KMS-11 (cell line): ENCODE measurements around the gene SLC35F3.

ENCODE experiments used
- H2AFZ ChIP-seq: fragments of 200-600 bp; sonication (generic); 2 replicates; pipeline ENCODE4 v1.6.1; 2016; ENCODE audit warnings: antibody characterized with exemption, mixed run types, low read depth
- H3K27ac ChIP-seq: fragments of 200-600 bp; sonication (generic); 2 replicates; pipeline ENCODE4 v1.6.1; 2016; ENCODE audit warnings: mild to moderate bottlenecking, mixed run types
- H3K27me3 ChIP-seq: fragments of 200-600 bp; sonication (generic); 2 replicates; pipeline ENCODE4 v1.6.1; 2017; ENCODE audit warnings: mild to moderate bottlenecking, low read depth, mixed run types, moderate library complexity; ENCODE audit not compliant: insufficient read depth
- H3K36me3 ChIP-seq: fragments of 200-600 bp; sonication (generic); 2 replicates; pipeline ENCODE4 v1.6.1; 2017; ENCODE audit warnings: mild to moderate bottlenecking, mixed run types; ENCODE audit not compliant: insufficient read depth
- H3K4me1 ChIP-seq: fragments of 200-600 bp; sonication (generic); 2 replicates; pipeline ENCODE4 v1.6.1; 2016; ENCODE audit warnings: mild to moderate bottlenecking, low read depth, mixed run types; ENCODE audit not compliant: poor library complexity, severe bottlenecking
- H3K4me2 ChIP-seq: fragments of 200-600 bp; sonication (generic); 2 replicates; pipeline ENCODE4 v1.7.0; 2016; ENCODE audit warnings: mild to moderate bottlenecking, mixed run types
- H3K4me3 ChIP-seq: fragments of 200-600 bp; sonication (generic); IDR thresholded peaks from 2 replicates; pipeline ENCODE4 v1.6.1; 2017; ENCODE audit warnings: low read depth, low read length, mixed read lengths; ENCODE audit not compliant: insufficient read depth
- H3K79me2 ChIP-seq: fragments of 200-600 bp; sonication (generic); 2 replicates; pipeline ENCODE4 v1.6.1; 2016; ENCODE audit warnings: low read depth, mixed run types; ENCODE audit not compliant: insufficient read depth
- H3K9ac ChIP-seq: fragments of 200-600 bp; sonication (generic); 2 replicates; pipeline ENCODE4 v1.6.1; 2016; ENCODE audit warnings: mild to moderate bottlenecking, mixed run types
- H4K20me1 ChIP-seq: fragments of 200-600 bp; sonication (generic); 2 replicates; pipeline ENCODE4 v1.6.1; 2016; ENCODE audit warnings: mild to moderate bottlenecking, mixed run types; ENCODE audit not compliant: insufficient read depth
- TF ChIP-seq, protein P1 (sequence below): fragments of 200-600 bp; sonication (generic); conservative IDR thresholded peaks from 2 replicates; pipeline ENCODE4 v1.6.1; 2017; ENCODE audit warnings: low read depth, mild to moderate bottlenecking, antibody characterized with exemption, low read length, moderate library complexity, mixed read lengths

Gene SLC35F3

DNA sequence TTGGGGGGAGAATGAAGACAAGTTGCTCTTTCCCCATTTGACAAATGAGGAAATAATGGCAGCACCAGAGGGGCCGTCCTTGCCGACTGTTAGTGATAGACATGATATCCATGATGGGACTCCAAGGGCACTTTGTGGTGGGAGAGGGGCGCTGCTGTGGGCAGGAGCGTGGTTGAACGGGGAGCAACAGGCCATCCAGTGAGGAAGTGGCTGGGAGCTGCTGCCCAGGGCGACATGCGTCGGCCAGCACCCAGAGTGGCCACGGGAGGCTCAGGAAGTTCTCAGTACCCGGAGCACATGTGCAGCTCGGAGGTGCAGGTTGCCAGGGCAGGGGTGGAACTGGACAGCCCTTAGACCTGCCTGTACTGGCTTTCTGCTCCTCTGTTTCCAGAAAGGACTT is 71.0 kb downstream of the SLC35F3 start:
- Histone ChIP-seq H3K79me2 (no peaks in the 10 kb centered on the region), H3K36me3 (no peaks in the 10 kb centered on the region), H4K20me1 (no peaks in the 10 kb centered on the region), H3K4me2 (no peak overlapping the region), H3K4me3 (no peak overlapping the region), H3K27ac (no peak overlapping the region), H3K4me1 (no peaks in the 10 kb centered on the region), H3K9ac (no peak overlapping the region), H2AFZ (no peak overlapping the region), H3K27me3 (no peaks in the 10 kb centered on the region)
- TF ChIP-seq, protein P1, sequence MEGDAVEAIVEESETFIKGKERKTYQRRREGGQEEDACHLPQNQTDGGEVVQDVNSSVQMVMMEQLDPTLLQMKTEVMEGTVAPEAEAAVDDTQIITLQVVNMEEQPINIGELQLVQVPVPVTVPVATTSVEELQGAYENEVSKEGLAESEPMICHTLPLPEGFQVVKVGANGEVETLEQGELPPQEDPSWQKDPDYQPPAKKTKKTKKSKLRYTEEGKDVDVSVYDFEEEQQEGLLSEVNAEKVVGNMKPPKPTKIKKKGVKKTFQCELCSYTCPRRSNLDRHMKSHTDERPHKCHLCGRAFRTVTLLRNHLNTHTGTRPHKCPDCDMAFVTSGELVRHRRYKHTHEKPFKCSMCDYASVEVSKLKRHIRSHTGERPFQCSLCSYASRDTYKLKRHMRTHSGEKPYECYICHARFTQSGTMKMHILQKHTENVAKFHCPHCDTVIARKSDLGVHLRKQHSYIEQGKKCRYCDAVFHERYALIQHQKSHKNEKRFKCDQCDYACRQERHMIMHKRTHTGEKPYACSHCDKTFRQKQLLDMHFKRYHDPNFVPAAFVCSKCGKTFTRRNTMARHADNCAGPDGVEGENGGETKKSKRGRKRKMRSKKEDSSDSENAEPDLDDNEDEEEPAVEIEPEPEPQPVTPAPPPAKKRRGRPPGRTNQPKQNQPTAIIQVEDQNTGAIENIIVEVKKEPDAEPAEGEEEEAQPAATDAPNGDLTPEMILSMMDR: no peak

DNA sequence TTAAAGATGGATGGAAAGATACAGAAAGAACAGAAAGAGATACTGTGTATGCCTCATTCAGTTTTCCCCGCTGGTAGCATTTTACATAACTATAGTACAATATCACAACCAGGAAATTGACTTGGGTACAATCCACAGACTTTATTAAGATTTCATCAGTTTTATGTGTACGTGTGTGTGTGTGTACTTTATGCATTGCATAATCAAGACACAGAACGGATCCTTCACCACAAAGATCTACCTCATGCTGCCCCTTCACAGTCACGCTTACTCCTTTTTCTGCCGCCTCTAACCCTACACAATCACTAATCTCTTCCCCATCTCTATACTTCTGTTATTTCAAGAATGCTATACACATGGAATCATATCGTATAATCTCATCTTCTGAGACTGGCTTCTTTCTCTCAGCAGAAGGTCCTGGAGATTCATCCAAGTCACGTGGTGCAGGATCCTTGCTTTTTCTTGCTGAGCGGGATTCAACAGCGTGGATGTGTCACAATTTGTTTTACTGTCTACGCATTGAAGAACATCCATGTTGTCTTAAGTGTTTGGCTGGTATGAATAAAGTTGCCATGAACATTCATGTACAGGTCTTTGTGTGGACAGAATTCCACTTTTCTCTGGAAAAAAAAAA is 76.7 kb downstream of the SLC35F3 start:
- Histone ChIP-seq H3K27ac (no peak overlapping the region), H3K9ac (no peak overlapping the region), H3K4me1 (no peaks in the 10 kb centered on the region), H3K79me2 (no peaks in the 10 kb centered on the region), H3K4me2 (no peak overlapping the region), H4K20me1 (no peaks in the 10 kb centered on the region), H3K4me3 (no peak overlapping the region), H3K27me3 (no peaks in the 10 kb centered on the region), H3K36me3 (no peaks in the 10 kb centered on the region), H2AFZ (no peak overlapping the region)
- TF ChIP-seq, protein P1: no peak

- H3K4me1 ChIP-seq: no peaks in the 10 kb centered on the region
- no peaks in the 10 kb centered on the region for H4K20me1 ChIP-seq
- TF ChIP-seq, protein P1: no peak
- H3K27ac ChIP-seq: no peak overlapping the region
- no peak overlapping the region for H3K9ac ChIP-seq
- no peaks in the 10 kb centered on the region for H3K79me2 ChIP-seq
- H2AFZ ChIP-seq: no peak overlapping the region
- no peaks in the 10 kb centered on the region for H3K27me3 ChIP-seq
- H3K36me3 ChIP-seq: no peaks in the 10 kb centered on the region
- no peak overlapping the region for H3K4me3 ChIP-seq
- no peak overlapping the region for H3K4me2 ChIP-seq
Measured at GRCh38 chr1:233982827-233983518, 78.5 kb downstream of the SLC35F3 start.

DNA sequence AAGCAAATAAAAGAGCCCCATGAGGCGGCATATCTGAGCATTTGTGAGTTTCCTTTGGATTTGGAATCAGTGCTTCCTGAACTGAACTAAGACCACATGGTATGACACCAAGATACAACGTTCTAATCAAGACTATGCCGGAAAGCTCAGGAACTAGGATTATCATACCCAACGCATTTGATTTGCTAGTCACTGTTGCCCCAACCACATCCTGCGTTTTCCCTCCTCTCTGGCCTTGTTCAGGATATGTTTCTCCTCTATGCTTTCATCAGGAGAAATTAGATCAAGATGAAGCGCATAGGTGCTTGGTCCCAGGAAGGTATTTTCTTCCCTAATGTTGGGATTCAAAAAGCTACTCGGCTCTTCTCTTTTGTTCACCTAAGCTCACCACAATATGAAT is 79.3 kb downstream of the SLC35F3 start:
- Histone ChIP-seq H4K20me1 (no peaks in the 10 kb centered on the region), H3K4me3 (no peak overlapping the region), H2AFZ (no peak overlapping the region), H3K4me1 (no peaks in the 10 kb centered on the region), H3K27ac (no peak overlapping the region), H3K36me3 (no peaks in the 10 kb centered on the region), H3K27me3 (no peaks in the 10 kb centered on the region), H3K4me2 (no peak overlapping the region), H3K9ac (no peak overlapping the region), H3K79me2 (no peaks in the 10 kb centered on the region)
- TF ChIP-seq, protein P1: no peak
